ENCODE results near the gene PKP1. TPM values are rescaled to one million over a fixed set of nuclear protein-coding genes. Genes with fewer than 3 reads are reported as not detected.

The PKP1 gene
- polyA plus RNA-seq, 1 donor (not counting 4 experiments of a cell fraction or from before 2014, with no cell fraction given) = 169 TPM

GRCh38 chr1:201344206-201345080, 61.1 kb downstream of the PKP1 start:
- Histone ChIP-seq H3K4me1 (ENCODE audit: control insufficient read depth, extremely low read depth, insufficient read depth, low read length) (peaks cover 35% of the 10 kb centered on the region), H3K27me3 (ENCODE audit: control insufficient read depth, extremely low read depth, insufficient read depth, low read length) (no peaks in the 10 kb centered on the region), H3K9ac (ENCODE audit: control insufficient read depth, extremely low read depth, insufficient read depth, low read length) (no peak overlapping the region), H3K4me3 (ENCODE audit: control insufficient read depth in 2 of 3, extremely low read depth in 1 of 3, insufficient read depth in 2 of 3, low read depth in 1 of 3, low read length in 3 of 3) (no peak overlapping the region), H4K20me1 (ENCODE audit: control insufficient read depth, extremely low read depth, insufficient read depth, low read length) (no peaks in the 10 kb centered on the region), H3K4me2 (ENCODE audit: control insufficient read depth, extremely low read depth, insufficient read depth, low read depth, low read length) (peak overlapping the region; percentile 8), H2AFZ (ENCODE audit: control insufficient read depth, low read length) (no peak overlapping the region), H3K9me1 (ENCODE audit: control insufficient read depth, extremely low read depth, insufficient read depth, low read length) (no peaks in the 10 kb centered on the region), H3K36me3 (ENCODE audit: control insufficient read depth in 2 of 2, extremely low read depth in 1 of 2, insufficient read depth in 2 of 2, low read length in 2 of 2) (no peaks in the 10 kb centered on the region), H3K79me2 (ENCODE audit: control insufficient read depth, insufficient read depth, low read length) (no peaks in the 10 kb centered on the region), H3K9me3 (ENCODE audit: control insufficient read depth, low read depth, low read length) (peaks cover 3% of the 10 kb centered on the region), H3K27ac (ENCODE audit: control insufficient read depth, insufficient read depth, low read length) (peak overlapping the region; percentile 13)
- no peak for TF ChIP-seq EZH2 (IDR thresholded peaks at IDR 0.05; ENCODE audit: low read length)
- no peak for TF ChIP-seq CTCF (optimal IDR thresholded peaks at IDR 0.05 in 1 of 3, IDR thresholded peaks at IDR 0.05 in 1 of 3, conservative IDR thresholded peaks at IDR 0.05 in 1 of 3; ENCODE audit: extremely low read depth in 1 of 3, insufficient read depth in 2 of 3, low read length in 3 of 3)
- DNase-seq (ENCODE audit: low read depth, low spot score) = no peak
- dilution Hi-C loops (cut with MboI; ENCODE audit: extremely low pct_ligation_motif_present, low sequenced_read_pairs) = no loop called here
- FAIRE-seq = peak; percentile 44

DNA sequence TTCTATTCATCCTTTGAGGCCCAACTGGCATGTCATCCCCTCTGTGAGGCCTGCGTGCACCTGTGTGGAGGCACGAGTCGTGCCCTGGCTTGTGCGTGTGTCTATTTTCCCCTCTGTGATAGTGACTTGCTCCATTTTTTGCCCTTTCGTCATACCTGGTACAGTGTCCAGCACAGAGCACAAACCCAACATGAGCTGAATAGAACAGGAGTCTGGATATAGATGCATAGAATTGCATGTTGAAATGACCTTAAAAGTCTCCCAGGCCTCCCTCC, 61.7 kb downstream of the PKP1 start:
- Histone ChIP-seq H3K9ac (ENCODE audit: control insufficient read depth, extremely low read depth, insufficient read depth, low read length) (no peak overlapping the region), H3K9me3 (ENCODE audit: control insufficient read depth, low read depth, low read length) (peaks cover 3% of the 10 kb centered on the region), H3K4me3 (ENCODE audit: control insufficient read depth in 2 of 3, extremely low read depth in 1 of 3, insufficient read depth in 2 of 3, low read depth in 1 of 3, low read length in 3 of 3) (no peak overlapping the region), H3K27me3 (ENCODE audit: control insufficient read depth, extremely low read depth, insufficient read depth, low read length) (no peaks in the 10 kb centered on the region), H3K4me1 (ENCODE audit: control insufficient read depth, extremely low read depth, insufficient read depth, low read length) (peaks cover 35% of the 10 kb centered on the region), H3K27ac (ENCODE audit: control insufficient read depth, insufficient read depth, low read length) (peak overlapping the region; percentile 13), H3K79me2 (ENCODE audit: control insufficient read depth, insufficient read depth, low read length) (no peaks in the 10 kb centered on the region), H3K4me2 (ENCODE audit: control insufficient read depth, extremely low read depth, insufficient read depth, low read depth, low read length) (peak overlapping the region; percentile 8), H3K9me1 (ENCODE audit: control insufficient read depth, extremely low read depth, insufficient read depth, low read length) (no peaks in the 10 kb centered on the region), H2AFZ (ENCODE audit: control insufficient read depth, low read length) (no peak overlapping the region), H4K20me1 (ENCODE audit: control insufficient read depth, extremely low read depth, insufficient read depth, low read length) (no peaks in the 10 kb centered on the region), H3K36me3 (ENCODE audit: control insufficient read depth in 2 of 2, extremely low read depth in 1 of 2, insufficient read depth in 2 of 2, low read length in 2 of 2) (no peaks in the 10 kb centered on the region)
- TF ChIP-seq EZH2 (IDR thresholded peaks at IDR 0.05; ENCODE audit: low read length) (no peak), CTCF (optimal IDR thresholded peaks at IDR 0.05 in 1 of 3, IDR thresholded peaks at IDR 0.05 in 1 of 3, conservative IDR thresholded peaks at IDR 0.05 in 1 of 3; ENCODE audit: extremely low read depth in 1 of 3, insufficient read depth in 2 of 3, low read length in 3 of 3) (no peak)
- no peak for DNase-seq (ENCODE audit: low read depth, low spot score)
- FAIRE-seq = no peak
- dilution Hi-C loops (cut with MboI; ENCODE audit: extremely low pct_ligation_motif_present, low sequenced_read_pairs) = no loop called here
